Left lung (tissue), 10 donors: Measurements from ENCODE around the gene VAC14. TPM values are rescaled to one million over a fixed set of nuclear protein-coding genes. Genes with fewer than 3 reads are reported as not detected.

ENCODE experiments used
- ATAC-seq: fragments of 200-7000 bp; cut with Tn5 transposase; one replicate; pipeline ENCODE4 v1.9.1; 2020; ENCODE audit warnings: moderate library complexity
- DNase-seq, 4 donors: peaks; one replicate each; pipeline ENCODE4 v3.0.0-alpha.2; 2013 to 2020
- H3K27ac ChIP-seq, 2 donors: fragments of 200-600 bp; sonication (generic) in 1 of 2; one replicate each; pipeline versions ENCODE4 v1.5.0 to v1.8.0; 2020 to 2021
- H3K27me3 ChIP-seq, 2 donors: fragments of 200-600 bp; sonication (generic) in 1 of 2; one replicate each; pipeline versions ENCODE4 v1.5.0 to v1.8.0; 2020 to 2021
- H3K36me3 ChIP-seq, 2 donors: fragments of 200-600 bp; sonication (generic) in 1 of 2; one replicate each; pipeline versions ENCODE4 v1.5.0 to v1.8.0; 2020 to 2021
- H3K4me1 ChIP-seq, 2 donors: fragments of 200-600 bp; one replicate each; pipeline ENCODE4 v1.8.0; 2021
- H3K4me3 ChIP-seq, 2 donors: fragments of 200-600 bp; sonication (generic) in 1 of 2; one replicate each; pipeline versions ENCODE4 v1.5.0 to v1.8.0; 2020 to 2021; ENCODE audit warnings: mild to moderate bottlenecking in 1 of 2
- H3K9me3 ChIP-seq, 2 donors: fragments of 200-600 bp; sonication (generic) in 1 of 2; one replicate each; pipeline versions ENCODE4 v1.5.0 to v1.8.0; 2020 to 2021
- intact Hi-C, 2 donors: fragments of 100-400 bp; cut with DNase I; formaldehyde crosslinking; loops; one replicate each; pipeline versions ENCODE4 v1.11.2 to v1.14.2; 2022
- polyA plus RNA-seq, 6 donors: library from polyadenylated mRNA; unstranded; fragments of 120-200 nt; gene quantifications; one replicate each; pipeline ENCODE4 v1.2.1, GENCODE V29; 2013; ENCODE audit not compliant: insufficient read length in 6 of 6
- total RNA-seq, 2 donors: library from RNA; stranded (reverse); fragmentation: NEBNext Ultra II Directional; extraction: Animal tissue kit (Norgen Biotek cat#: 25700); gene quantifications; one replicate each; pipeline ENCODE4 v1.2.1, GENCODE V29; 2021
- TF ChIP-seq, protein P1 (sequence below), 2 donors: fragments of 200-600 bp; sonication (generic) in 1 of 2; IDR thresholded peaks; one replicate each; pipeline versions ENCODE4 v1.5.0 to v1.8.0; 2021; ENCODE audit warnings: antibody characterized with exemption in 2 of 2
- donor health status: DM: no; HTN: yes; CAD: no.
- donor health status: DM: no; HTN: no; CAD: no.

Gene VAC14
- total and polyA plus RNA-seq, 8 donors, result 22.2 to 53.2 (median 29.2) TPM

DNA sequence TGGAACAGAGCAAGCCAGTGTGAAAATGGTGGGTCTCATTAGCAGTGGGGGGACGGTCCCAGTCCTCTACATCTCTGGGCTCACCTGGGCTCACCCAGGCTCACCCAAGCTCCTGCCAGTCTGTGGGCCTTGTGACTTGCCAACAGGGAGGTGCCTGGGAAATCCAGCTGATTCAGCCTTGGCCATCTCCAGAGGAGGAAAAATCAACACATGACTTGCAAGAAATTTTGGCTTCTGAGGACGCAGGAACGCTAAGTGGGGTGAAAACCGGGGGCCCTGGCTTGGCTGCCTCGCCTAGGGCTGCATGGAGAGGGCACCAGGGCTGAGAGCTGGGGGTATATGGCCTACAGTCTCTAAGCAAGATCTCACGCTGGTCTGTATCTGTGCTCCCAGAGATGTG, 47.7 kb downstream of the VAC14 start:
- Histone ChIP-seq H3K4me3 (no peak overlapping the region), H3K27me3 (no peaks in the 10 kb centered on the region), H3K4me1 (peaks cover 22 to 45% of the 10 kb centered on the region in 2 donors), H3K36me3 (peaks cover 0 to 46% of the 10 kb centered on the region in 2 donors), H3K27ac (no peak overlapping the region), H3K9me3 (no peaks in the 10 kb centered on the region)
- DNase-seq (no peak), ATAC-seq (no peak)
- intact Hi-C loops, result no loop called here
- TF ChIP-seq, protein P1, sequence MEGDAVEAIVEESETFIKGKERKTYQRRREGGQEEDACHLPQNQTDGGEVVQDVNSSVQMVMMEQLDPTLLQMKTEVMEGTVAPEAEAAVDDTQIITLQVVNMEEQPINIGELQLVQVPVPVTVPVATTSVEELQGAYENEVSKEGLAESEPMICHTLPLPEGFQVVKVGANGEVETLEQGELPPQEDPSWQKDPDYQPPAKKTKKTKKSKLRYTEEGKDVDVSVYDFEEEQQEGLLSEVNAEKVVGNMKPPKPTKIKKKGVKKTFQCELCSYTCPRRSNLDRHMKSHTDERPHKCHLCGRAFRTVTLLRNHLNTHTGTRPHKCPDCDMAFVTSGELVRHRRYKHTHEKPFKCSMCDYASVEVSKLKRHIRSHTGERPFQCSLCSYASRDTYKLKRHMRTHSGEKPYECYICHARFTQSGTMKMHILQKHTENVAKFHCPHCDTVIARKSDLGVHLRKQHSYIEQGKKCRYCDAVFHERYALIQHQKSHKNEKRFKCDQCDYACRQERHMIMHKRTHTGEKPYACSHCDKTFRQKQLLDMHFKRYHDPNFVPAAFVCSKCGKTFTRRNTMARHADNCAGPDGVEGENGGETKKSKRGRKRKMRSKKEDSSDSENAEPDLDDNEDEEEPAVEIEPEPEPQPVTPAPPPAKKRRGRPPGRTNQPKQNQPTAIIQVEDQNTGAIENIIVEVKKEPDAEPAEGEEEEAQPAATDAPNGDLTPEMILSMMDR (IDR thresholded peaks at IDR 0.05), result no peak

DNA sequence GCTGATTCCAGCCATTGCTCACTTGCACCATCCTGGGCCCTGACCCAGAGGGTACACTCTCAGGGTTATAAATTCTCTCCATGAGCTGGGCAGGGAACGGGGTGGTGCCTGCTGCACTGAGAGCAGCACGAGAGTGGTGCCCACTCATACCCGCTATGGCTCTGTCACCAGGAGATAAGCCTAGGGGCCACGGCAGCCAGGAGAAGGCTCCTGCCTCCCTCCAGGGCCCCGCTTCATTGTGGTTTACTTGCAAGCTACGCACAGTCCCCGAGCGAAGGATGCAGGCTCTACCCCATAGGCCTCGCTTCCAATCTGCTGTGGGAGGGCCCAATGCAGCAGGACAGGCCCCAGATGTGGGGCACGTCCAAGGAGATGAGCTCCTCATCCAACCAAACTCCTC, 48.5 kb downstream of the VAC14 start:
- no peak overlapping the region for H3K4me3 ChIP-seq
- H3K9me3 ChIP-seq, result no peaks in the 10 kb centered on the region
- intact Hi-C loops, result no loop called here
- H3K4me1 ChIP-seq, result peaks cover 29 to 53% of the 10 kb centered on the region in 2 donors
- peak overlapping the region in 1 of 2 donors; percentile 83 for H3K27ac ChIP-seq
- DNase-seq, result no peak
- no peak for ATAC-seq
- H3K27me3 ChIP-seq, result no peaks in the 10 kb centered on the region
- TF ChIP-seq, protein P1 (IDR thresholded peaks at IDR 0.05), result no peak
- peaks cover 0 to 40% of the 10 kb centered on the region in 2 donors for H3K36me3 ChIP-seq

DNA sequence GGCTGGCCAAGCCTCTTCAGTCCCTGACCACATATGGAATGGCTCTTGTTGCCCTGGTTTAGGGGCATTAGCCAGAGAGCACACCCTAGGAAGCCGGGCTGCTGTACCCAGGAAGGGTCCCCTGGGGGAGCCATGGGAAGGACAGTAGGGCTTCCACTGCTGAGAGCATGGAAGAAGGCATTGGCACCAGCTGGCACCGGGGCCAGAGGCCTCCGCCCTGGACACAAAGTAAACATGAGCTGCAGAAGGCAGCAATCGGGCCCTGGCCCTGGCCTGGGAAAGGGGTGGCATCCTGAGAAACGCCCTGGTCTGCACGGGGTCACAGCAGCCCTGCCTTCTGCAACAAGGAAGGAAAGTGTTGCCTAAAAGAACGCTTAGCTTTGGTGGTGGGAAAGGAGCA, 49.4 kb downstream of the VAC14 start:
- H3K27ac ChIP-seq, result peak overlapping the region; percentile 49 to 83
- TF ChIP-seq, protein P1 (IDR thresholded peaks at IDR 0.05), result no peak
- no peak overlapping the region for H3K4me3 ChIP-seq
- no peaks in the 10 kb centered on the region for H3K27me3 ChIP-seq
- DNase-seq (peak in 1 of 4 donors; percentile 78), ATAC-seq (no peak)
- intact Hi-C loops, result no loop called here
- H3K36me3 ChIP-seq, result peaks cover 0 to 32% of the 10 kb centered on the region in 2 donors
- peaks cover 36 to 61% of the 10 kb centered on the region in 2 donors for H3K4me1 ChIP-seq
- H3K9me3 ChIP-seq, result no peaks in the 10 kb centered on the region

DNA sequence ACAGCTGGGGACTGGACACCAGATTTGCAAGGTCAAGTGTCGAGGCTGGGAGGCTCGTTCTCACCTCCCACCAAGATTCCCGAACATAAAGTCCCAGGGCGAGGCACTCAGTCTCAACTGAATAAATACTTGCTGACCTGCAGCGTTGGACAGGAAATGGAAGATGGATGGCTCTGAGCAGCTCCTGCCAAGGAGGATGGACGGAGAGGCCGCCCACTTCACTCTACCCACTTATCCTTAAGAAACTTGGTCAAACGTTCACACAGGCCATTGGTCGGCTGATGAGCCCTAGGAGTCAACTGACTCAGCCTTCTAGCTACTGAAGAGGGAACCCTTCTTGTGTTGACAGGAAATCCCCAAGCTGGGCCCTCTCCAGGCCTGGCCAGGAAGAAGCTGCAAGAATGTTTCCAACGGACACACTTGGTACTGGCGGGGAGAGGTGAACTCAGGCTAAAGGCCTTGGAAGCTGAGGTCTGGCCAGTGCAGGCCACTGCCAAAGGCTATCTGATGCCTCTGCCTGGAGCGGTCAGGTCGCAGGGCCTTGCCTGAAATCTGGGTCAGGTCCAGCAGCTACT, 50.0 kb downstream of the VAC14 start:
- no peaks in the 10 kb centered on the region for H3K9me3 ChIP-seq
- H3K27ac ChIP-seq, result peak overlapping the region; percentile 49 to 83
- DNase-seq, result peak; percentile 74 to 92 (median 80)
- no peaks in the 10 kb centered on the region for H3K27me3 ChIP-seq
- no peak overlapping the region for H3K4me3 ChIP-seq
- H3K36me3 ChIP-seq, result peaks cover 0 to 25% of the 10 kb centered on the region in 2 donors
- intact Hi-C loops, result no loop called here
- ATAC-seq, result peak; percentile 59
- TF ChIP-seq, protein P1 (IDR thresholded peaks at IDR 0.05), result no peak
- H3K4me1 ChIP-seq, result peaks cover 42 to 67% of the 10 kb centered on the region in 2 donors

DNA sequence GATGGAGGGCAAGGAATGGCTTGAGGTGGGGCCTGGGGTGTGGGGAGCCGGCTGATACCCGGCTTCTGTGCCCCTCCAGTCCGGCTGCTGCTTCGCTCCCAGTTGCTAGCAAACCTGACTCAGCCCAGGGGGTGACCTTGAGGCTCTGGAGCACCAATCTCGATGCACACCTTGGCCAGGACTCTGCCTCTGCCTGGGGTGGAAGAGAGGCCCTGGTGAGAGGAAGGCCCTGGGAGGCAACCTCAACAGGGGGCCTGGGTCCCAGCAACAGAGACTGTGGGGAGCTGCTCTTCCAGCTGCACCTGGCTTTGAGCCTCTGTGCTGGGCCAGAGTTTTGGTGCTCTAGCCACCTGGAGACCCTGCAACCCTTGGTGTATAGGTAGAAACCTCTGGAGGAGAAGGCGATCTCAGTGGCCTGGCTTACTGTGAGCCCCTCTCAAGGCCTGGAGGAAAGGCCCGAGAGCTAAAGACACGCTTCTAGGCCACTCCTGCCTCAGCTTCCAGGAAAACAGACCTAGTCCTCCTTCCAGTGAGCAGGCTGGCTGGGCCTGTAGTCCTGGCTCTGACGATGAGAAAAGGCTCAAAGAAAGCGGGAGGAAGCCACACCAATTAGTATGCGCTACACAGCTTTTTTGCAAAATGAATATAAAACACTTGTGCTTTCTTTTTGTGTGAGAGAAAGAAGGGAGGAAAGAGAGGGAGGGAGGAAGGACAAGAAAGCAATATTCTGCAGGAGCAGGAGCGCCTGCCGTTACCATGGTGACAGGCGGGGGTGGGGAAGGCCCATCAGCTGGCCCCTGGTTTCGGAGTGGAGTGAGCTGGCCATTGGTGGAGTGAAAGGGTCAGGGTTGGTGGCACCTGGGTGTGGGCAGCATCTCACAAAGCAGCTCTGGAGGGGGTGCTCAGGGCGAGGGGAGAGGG, 51.0 kb downstream of the VAC14 start:
- H3K9me3 ChIP-seq, result no peaks in the 10 kb centered on the region
- H3K36me3 ChIP-seq, result peaks cover 0 to 15% of the 10 kb centered on the region in 2 donors
- ATAC-seq (no peak), DNase-seq (peak in 2 of 4 donors; percentile 40 to 48)
- H3K4me1 ChIP-seq, result peaks cover 47 to 78% of the 10 kb centered on the region in 2 donors
- H3K4me3 ChIP-seq, result no peak overlapping the region
- TF ChIP-seq, protein P1 (IDR thresholded peaks at IDR 0.05), result no peak
- intact Hi-C loops, result no loop called here
- peak overlapping the region; percentile 41 to 83 for H3K27ac ChIP-seq
- no peaks in the 10 kb centered on the region for H3K27me3 ChIP-seq
